Measurements from ENCODE around the gene APLNR.

APLNR gene

DNA sequence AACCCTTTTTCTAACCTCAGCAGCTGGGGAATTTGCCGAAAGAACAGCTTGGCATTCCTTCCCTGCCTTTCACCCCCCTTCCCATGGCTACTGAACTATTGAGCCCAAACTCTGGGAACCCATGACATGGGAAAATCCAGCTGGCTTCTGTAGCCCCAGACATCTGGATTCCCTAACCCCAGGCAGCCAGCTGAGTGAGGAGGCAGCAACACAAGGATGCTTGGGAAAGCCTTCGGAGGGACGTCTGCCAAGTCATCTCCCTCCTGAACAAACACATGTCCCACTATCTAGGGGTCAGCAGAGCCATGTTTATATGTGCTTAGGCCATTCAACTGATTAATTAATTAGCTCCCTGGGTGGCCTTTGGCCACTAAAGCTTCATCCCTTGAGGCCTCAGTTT is 33.7 kb downstream of the APLNR start:
- no peak overlapping the region for H3K9ac ChIP-seq (ENCODE audit: low read length)
- WGBS (ENCODE audit: extremely low coverage, insufficient coverage, insufficient read length) = no CpG with 5 or more reads among the region's 3 CpGs
- no peak for DNase-seq
- H2BK5ac ChIP-seq (ENCODE audit: low read depth, low read length, poor library complexity) = no peak overlapping the region
- no peak overlapping the region for H2BK12ac ChIP-seq (ENCODE audit: low read length)
- no peak overlapping the region for H3K27ac ChIP-seq (ENCODE audit: low read depth, low read length)
- H4K12ac ChIP-seq (ENCODE audit: low read depth, low read length) = no peak overlapping the region
- no peaks in the 10 kb centered on the region for H3K79me1 ChIP-seq (ENCODE audit: low read length)
- no peak overlapping the region for H3K14ac ChIP-seq (ENCODE audit: low read length)
- H3K4me1 ChIP-seq (ENCODE audit: control insufficient read depth in 1 of 2, insufficient read depth in 2 of 2, low read length in 2 of 2) = peaks cover 0 to 2% of the 10 kb centered on the region in 2 experiments
- no peak overlapping the region for H2AFZ ChIP-seq (ENCODE audit: insufficient read depth, low read length, poor library complexity)
- no peak overlapping the region for H3K23ac ChIP-seq (ENCODE audit: low read length)
- no peak overlapping the region for H4K91ac ChIP-seq (ENCODE audit: low read depth, low read length)
- H3K9me3 ChIP-seq (ENCODE audit: insufficient read depth, low read depth, low read length) = no peaks in the 10 kb centered on the region
- H3K36me3 ChIP-seq (ENCODE audit: control insufficient read depth in 1 of 2, insufficient read depth in 2 of 2, low read length in 2 of 2) = no peaks in the 10 kb centered on the region
- H2BK120ac ChIP-seq (ENCODE audit: insufficient read depth, low read length, poor library complexity) = no peak overlapping the region
- no peak overlapping the region for H3K4ac ChIP-seq (ENCODE audit: low read depth, low read length)
- no peak overlapping the region for H3K4me3 ChIP-seq (ENCODE audit: low read depth, low read length)
- no peaks in the 10 kb centered on the region for H3K79me2 ChIP-seq (ENCODE audit: control insufficient read depth, insufficient read depth, low read length, poor library complexity)
- H3K27me3 ChIP-seq (ENCODE audit: insufficient read depth, low read length) = no peaks in the 10 kb centered on the region
- H3K4me2 ChIP-seq (ENCODE audit: low read length) = no peak overlapping the region
- no peak overlapping the region for H3K18ac ChIP-seq (ENCODE audit: low read length)
- no peak overlapping the region for H2AK5ac ChIP-seq (ENCODE audit: low read length)
- H4K8ac ChIP-seq (ENCODE audit: low read depth, low read length) = no peak overlapping the region

DNA sequence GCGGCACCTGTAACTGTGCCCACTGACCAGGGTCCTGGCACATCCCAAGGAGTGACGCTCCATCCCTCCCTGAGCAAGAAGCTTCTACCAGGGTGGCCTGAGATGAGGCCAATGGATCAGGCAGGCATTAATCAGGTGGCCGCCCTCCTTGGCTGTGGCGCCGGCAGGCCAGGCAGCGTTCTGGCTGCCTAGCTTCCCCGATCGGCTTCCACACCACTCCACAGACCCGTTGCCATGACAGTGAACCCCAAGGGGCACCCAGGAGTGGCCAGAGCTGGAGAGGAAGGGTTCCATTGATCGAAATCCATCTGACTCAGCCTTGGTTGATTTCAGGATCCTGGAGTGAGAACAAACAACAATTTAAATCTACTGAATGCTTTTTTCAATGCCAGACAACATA is 34.8 kb downstream of the APLNR start:
- peaks cover 0 to 2% of the 10 kb centered on the region in 2 experiments for H3K4me1 ChIP-seq (ENCODE audit: control insufficient read depth in 1 of 2, insufficient read depth in 2 of 2, low read length in 2 of 2)
- DNase-seq = no peak
- H3K14ac ChIP-seq (ENCODE audit: low read length) = no peak overlapping the region
- H3K4ac ChIP-seq (ENCODE audit: low read depth, low read length) = no peak overlapping the region
- H3K36me3 ChIP-seq (ENCODE audit: control insufficient read depth in 1 of 2, insufficient read depth in 2 of 2, low read length in 2 of 2) = no peaks in the 10 kb centered on the region
- H2AK5ac ChIP-seq (ENCODE audit: low read length) = no peak overlapping the region
- no peak overlapping the region for H3K23ac ChIP-seq (ENCODE audit: low read length)
- no peak overlapping the region for H4K91ac ChIP-seq (ENCODE audit: low read depth, low read length)
- no peaks in the 10 kb centered on the region for H3K79me2 ChIP-seq (ENCODE audit: control insufficient read depth, insufficient read depth, low read length, poor library complexity)
- H2BK12ac ChIP-seq (ENCODE audit: low read length) = no peak overlapping the region
- no peak overlapping the region for H3K4me3 ChIP-seq (ENCODE audit: low read depth, low read length)
- H3K9me3 ChIP-seq (ENCODE audit: insufficient read depth, low read depth, low read length) = no peaks in the 10 kb centered on the region
- no peaks in the 10 kb centered on the region for H3K27me3 ChIP-seq (ENCODE audit: insufficient read depth, low read length)
- H3K18ac ChIP-seq (ENCODE audit: low read length) = no peak overlapping the region
- H3K9ac ChIP-seq (ENCODE audit: low read length) = no peak overlapping the region
- H2AFZ ChIP-seq (ENCODE audit: insufficient read depth, low read length, poor library complexity) = no peak overlapping the region
- no peak overlapping the region for H2BK5ac ChIP-seq (ENCODE audit: low read depth, low read length, poor library complexity)
- no peak overlapping the region for H2BK120ac ChIP-seq (ENCODE audit: insufficient read depth, low read length, poor library complexity)
- H3K4me2 ChIP-seq (ENCODE audit: low read length) = no peak overlapping the region
- H4K8ac ChIP-seq (ENCODE audit: low read depth, low read length) = no peak overlapping the region
- no peak overlapping the region for H4K12ac ChIP-seq (ENCODE audit: low read depth, low read length)
- no CpG with 5 or more reads among the region's 10 CpGs for WGBS (ENCODE audit: extremely low coverage, insufficient coverage, insufficient read length)
- H3K27ac ChIP-seq (ENCODE audit: low read depth, low read length) = no peak overlapping the region
- H3K79me1 ChIP-seq (ENCODE audit: low read length) = no peaks in the 10 kb centered on the region

DNA sequence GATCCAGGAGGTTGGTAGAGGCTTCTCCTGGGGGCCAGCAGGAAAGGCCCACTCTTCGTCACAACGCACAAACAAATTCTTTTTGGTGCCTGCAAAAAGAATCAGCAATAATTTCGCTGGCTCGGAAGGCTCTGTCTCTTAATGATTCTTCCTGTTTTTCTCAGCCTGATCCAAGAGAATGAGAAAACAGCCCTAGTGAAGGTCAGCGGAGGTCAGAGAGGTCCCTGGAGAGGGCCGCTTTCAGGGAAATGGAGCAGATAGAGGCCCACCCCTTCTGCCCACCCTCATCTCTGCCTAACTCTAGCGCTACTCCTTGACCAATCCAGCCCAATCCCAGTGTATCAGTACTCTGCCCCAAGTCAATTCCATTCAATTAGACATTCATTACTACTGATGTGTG is 36.1 kb downstream of the APLNR start:
- Histone ChIP-seq H4K12ac (ENCODE audit: low read depth, low read length) (no peak overlapping the region), H2AK5ac (ENCODE audit: low read length) (no peak overlapping the region), H2BK5ac (ENCODE audit: low read depth, low read length, poor library complexity) (no peak overlapping the region), H4K91ac (ENCODE audit: low read depth, low read length) (no peak overlapping the region), H3K18ac (ENCODE audit: low read length) (no peak overlapping the region), H3K27ac (ENCODE audit: low read depth, low read length) (no peak overlapping the region), H4K8ac (ENCODE audit: low read depth, low read length) (no peak overlapping the region), H3K27me3 (ENCODE audit: insufficient read depth, low read length) (no peaks in the 10 kb centered on the region), H2BK120ac (ENCODE audit: insufficient read depth, low read length, poor library complexity) (no peak overlapping the region), H2AFZ (ENCODE audit: insufficient read depth, low read length, poor library complexity) (no peak overlapping the region), H3K79me2 (ENCODE audit: control insufficient read depth, insufficient read depth, low read length, poor library complexity) (no peaks in the 10 kb centered on the region), H3K79me1 (ENCODE audit: low read length) (no peaks in the 10 kb centered on the region), H3K9me3 (ENCODE audit: insufficient read depth, low read depth, low read length) (no peaks in the 10 kb centered on the region), H3K4me2 (ENCODE audit: low read length) (no peak overlapping the region), H3K4me1 (ENCODE audit: control insufficient read depth in 1 of 2, insufficient read depth in 2 of 2, low read length in 2 of 2) (no peaks in the 10 kb centered on the region), H3K14ac (ENCODE audit: low read length) (no peak overlapping the region), H3K9ac (ENCODE audit: low read length) (no peak overlapping the region), H2BK12ac (ENCODE audit: low read length) (no peak overlapping the region), H3K23ac (ENCODE audit: low read length) (no peak overlapping the region), H3K4me3 (ENCODE audit: low read depth, low read length) (no peak overlapping the region), H3K4ac (ENCODE audit: low read depth, low read length) (no peak overlapping the region), H3K36me3 (ENCODE audit: control insufficient read depth in 1 of 2, insufficient read depth in 2 of 2, low read length in 2 of 2) (no peaks in the 10 kb centered on the region)
- no peak for DNase-seq
- no CpG with 5 or more reads among the region's 7 CpGs for WGBS (ENCODE audit: extremely low coverage, insufficient coverage, insufficient read length)

DNA sequence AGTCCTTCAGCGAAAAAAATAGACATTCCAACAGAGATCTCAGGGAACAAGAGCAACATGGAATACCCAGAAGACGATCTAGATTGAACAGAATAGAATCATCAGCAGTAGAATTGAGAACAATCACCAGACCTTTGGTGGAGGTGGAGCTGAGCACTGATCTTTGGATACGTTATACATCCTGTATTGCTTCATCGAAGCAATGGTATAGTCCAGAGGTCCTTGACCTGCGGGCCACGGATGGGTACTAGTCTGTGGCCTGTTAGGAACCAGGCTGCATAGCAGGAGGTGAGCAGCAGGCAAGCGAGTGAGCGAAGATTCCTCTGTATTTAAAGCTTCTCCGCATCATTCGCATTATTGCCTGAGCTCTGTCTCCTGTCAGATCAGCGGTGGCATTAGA is 37.7 kb downstream of the APLNR start:
- H3K4me3 ChIP-seq (ENCODE audit: low read depth, low read length) = no peak overlapping the region
- H3K14ac ChIP-seq (ENCODE audit: low read length) = no peak overlapping the region
- WGBS (ENCODE audit: extremely low coverage, insufficient coverage, insufficient read length) = no CpG with 5 or more reads among the region's 11 CpGs
- no peaks in the 10 kb centered on the region for H3K27me3 ChIP-seq (ENCODE audit: insufficient read depth, low read length)
- H3K4me1 ChIP-seq (ENCODE audit: control insufficient read depth in 1 of 2, insufficient read depth in 2 of 2, low read length in 2 of 2) = no peaks in the 10 kb centered on the region
- no peak overlapping the region for H4K8ac ChIP-seq (ENCODE audit: low read depth, low read length)
- H3K18ac ChIP-seq (ENCODE audit: low read length) = no peak overlapping the region
- H2BK12ac ChIP-seq (ENCODE audit: low read length) = no peak overlapping the region
- no peak overlapping the region for H4K12ac ChIP-seq (ENCODE audit: low read depth, low read length)
- no peak overlapping the region for H2AK5ac ChIP-seq (ENCODE audit: low read length)
- no peaks in the 10 kb centered on the region for H3K79me1 ChIP-seq (ENCODE audit: low read length)
- no peak overlapping the region for H3K9ac ChIP-seq (ENCODE audit: low read length)
- no peak overlapping the region for H4K91ac ChIP-seq (ENCODE audit: low read depth, low read length)
- no peak overlapping the region for H3K4me2 ChIP-seq (ENCODE audit: low read length)
- H3K9me3 ChIP-seq (ENCODE audit: insufficient read depth, low read depth, low read length) = no peaks in the 10 kb centered on the region
- H3K79me2 ChIP-seq (ENCODE audit: control insufficient read depth, insufficient read depth, low read length, poor library complexity) = no peaks in the 10 kb centered on the region
- H2BK5ac ChIP-seq (ENCODE audit: low read depth, low read length, poor library complexity) = no peak overlapping the region
- H3K36me3 ChIP-seq (ENCODE audit: control insufficient read depth in 1 of 2, insufficient read depth in 2 of 2, low read length in 2 of 2) = no peaks in the 10 kb centered on the region
- H3K4ac ChIP-seq (ENCODE audit: low read depth, low read length) = no peak overlapping the region
- H3K23ac ChIP-seq (ENCODE audit: low read length) = no peak overlapping the region
- H2AFZ ChIP-seq (ENCODE audit: insufficient read depth, low read length, poor library complexity) = no peak overlapping the region
- no peak for DNase-seq
- no peak overlapping the region for H3K27ac ChIP-seq (ENCODE audit: low read depth, low read length)
- no peak overlapping the region for H2BK120ac ChIP-seq (ENCODE audit: insufficient read depth, low read length, poor library complexity)

All from trophoblast cell (in vitro differentiated cells and primary cell).